Measurements from ENCODE around the gene TRPM6.
"Not testable (repeated sequence)": the region's sequence is repeated elsewhere in the genome, so short reads cannot be mapped to it uniquely, and the experiment has no call there.

The TRPM6 gene

GRCh38 chr9:74858751-74859414, 28.8 kb downstream of the TRPM6 start:
- DNase-seq = peak in 1 of 5 donors; percentile 32

- DNase-seq = no peak
These were observed 30.7 kb downstream of the TRPM6 start for GRCh38 chr9:74856989-74857388.

- no peak for DNase-seq
These were observed 32.6 kb downstream of the TRPM6 start for GRCh38 chr9:74855072-74855471.

- not testable (repeated sequence) for DNase-seq
These were observed 34.7 kb downstream of the TRPM6 start for GRCh38 chr9:74853024-74853423.

GRCh38 chr9:74848153-74848525, 39.6 kb downstream of the TRPM6 start:
- no peak for DNase-seq

- peak in 1 of 5 donors; percentile 8 for DNase-seq
These were observed 40.1 kb downstream of the TRPM6 start for GRCh38 chr9:74847478-74848152.

- DNase-seq = no peak
These were observed 41.0 kb downstream of the TRPM6 start for GRCh38 chr9:74846766-74847165.

- no peak for DNase-seq
These were observed 49.4 kb downstream of the TRPM6 start for GRCh38 chr9:74838351-74838750.

GRCh38 chr9:74824654-74825053, 63.1 kb downstream of the TRPM6 start:
- DNase-seq = no peak

- DNase-seq = no peak
These were observed 66.1 kb downstream of the TRPM6 start for GRCh38 chr9:74821636-74822035.

GRCh38 chr9:74817816-74818215, 69.9 kb downstream of the TRPM6 start:
- DNase-seq = no peak

- no peak for DNase-seq
These were observed 70.4 kb downstream of the TRPM6 start for GRCh38 chr9:74817281-74817810.

- no peak for DNase-seq
These were observed 77.5 kb downstream of the TRPM6 start for GRCh38 chr9:74810200-74810599.

- no peak for DNase-seq
These were observed 83.7 kb downstream of the TRPM6 start for GRCh38 chr9:74804018-74804385.

GRCh38 chr9:74803376-74804017, 84.2 kb downstream of the TRPM6 start:
- DNase-seq = no peak

GRCh38 chr9:74800226-74800625, 87.5 kb downstream of the TRPM6 start:
- DNase-seq = no peak

GRCh38 chr9:74795803-74796202, 91.9 kb downstream of the TRPM6 start:
- no peak for DNase-seq

- no peak for DNase-seq
These were observed 92.6 kb downstream of the TRPM6 start for GRCh38 chr9:74795081-74795480.

- no peak for DNase-seq
These were observed 103.2 kb downstream of the TRPM6 start for GRCh38 chr9:74784506-74784905.

- DNase-seq = no peak
These were observed 104.3 kb downstream of the TRPM6 start for GRCh38 chr9:74783408-74783807.

- DNase-seq = peak; percentile 19 to 62 (median 50)
These were observed 110.4 kb downstream of the TRPM6 start for GRCh38 chr9:74777136-74777879.

GRCh38 chr9:74775396-74775795, 112.3 kb downstream of the TRPM6 start:
- no peak for DNase-seq

- DNase-seq = peak; percentile 31 to 65 (median 51)
These were observed 113.7 kb downstream of the TRPM6 start for GRCh38 chr9:74773886-74774479.

Measured in T-helper 1 cell (primary cell).